NT2/D1 (cell line): ENCODE measurements around the gene TAF11.

ENCODE experiments used
- DNase-seq: peaks from one replicate; pipeline ENCODE4 v3.0.0-alpha.2; 2011; ENCODE audit warnings: low read depth, low spot score
- H3K27me3 ChIP-seq: 2 replicates; pipeline ENCODE4 v1.6.0; 2011; ENCODE audit warnings: mild to moderate bottlenecking; ENCODE audit not compliant: insufficient read length, insufficient read depth
- H3K36me3 ChIP-seq: 2 replicates; pipeline ENCODE4 v1.6.1; 2011; ENCODE audit warnings: mild to moderate bottlenecking, low read length, mixed read lengths; ENCODE audit not compliant: insufficient read depth, insufficient read length
- H3K4me1 ChIP-seq: 2 replicates; pipeline ENCODE4 v1.5.1; 2011; ENCODE audit not compliant: insufficient read depth, insufficient read length
- H3K4me3 ChIP-seq: 2 replicates; pipeline ENCODE4 v1.5.1; 2011; ENCODE audit warnings: low read depth; ENCODE audit not compliant: insufficient read length
- H3K9ac ChIP-seq: 2 replicates; pipeline ENCODE4 v1.6.0; 2011; ENCODE audit warnings: low read depth; ENCODE audit not compliant: insufficient read length
- H3K9me3 ChIP-seq: 2 replicates; pipeline ENCODE4 v1.5.1; 2011; ENCODE audit warnings: mild to moderate bottlenecking, low read length; ENCODE audit not compliant: insufficient read depth
- SUZ12 ChIP-seq: IDR thresholded peaks from 2 replicates; pipeline ENCODE4 v1.6.1; 2011; ENCODE audit not compliant: insufficient read length, insufficient read depth; ENCODE audit errors: extremely low read depth
- YY1 ChIP-seq: IDR thresholded peaks from 2 replicates; pipeline ENCODE4 v1.6.1; 2011; ENCODE audit not compliant: insufficient read length, insufficient read depth
- ZNF274 ChIP-seq: IDR thresholded peaks from 2 replicates; pipeline ENCODE4 v1.6.1; 2011; ENCODE audit warnings: mild to moderate bottlenecking, low read depth, low read length

The TAF11 gene

DNA sequence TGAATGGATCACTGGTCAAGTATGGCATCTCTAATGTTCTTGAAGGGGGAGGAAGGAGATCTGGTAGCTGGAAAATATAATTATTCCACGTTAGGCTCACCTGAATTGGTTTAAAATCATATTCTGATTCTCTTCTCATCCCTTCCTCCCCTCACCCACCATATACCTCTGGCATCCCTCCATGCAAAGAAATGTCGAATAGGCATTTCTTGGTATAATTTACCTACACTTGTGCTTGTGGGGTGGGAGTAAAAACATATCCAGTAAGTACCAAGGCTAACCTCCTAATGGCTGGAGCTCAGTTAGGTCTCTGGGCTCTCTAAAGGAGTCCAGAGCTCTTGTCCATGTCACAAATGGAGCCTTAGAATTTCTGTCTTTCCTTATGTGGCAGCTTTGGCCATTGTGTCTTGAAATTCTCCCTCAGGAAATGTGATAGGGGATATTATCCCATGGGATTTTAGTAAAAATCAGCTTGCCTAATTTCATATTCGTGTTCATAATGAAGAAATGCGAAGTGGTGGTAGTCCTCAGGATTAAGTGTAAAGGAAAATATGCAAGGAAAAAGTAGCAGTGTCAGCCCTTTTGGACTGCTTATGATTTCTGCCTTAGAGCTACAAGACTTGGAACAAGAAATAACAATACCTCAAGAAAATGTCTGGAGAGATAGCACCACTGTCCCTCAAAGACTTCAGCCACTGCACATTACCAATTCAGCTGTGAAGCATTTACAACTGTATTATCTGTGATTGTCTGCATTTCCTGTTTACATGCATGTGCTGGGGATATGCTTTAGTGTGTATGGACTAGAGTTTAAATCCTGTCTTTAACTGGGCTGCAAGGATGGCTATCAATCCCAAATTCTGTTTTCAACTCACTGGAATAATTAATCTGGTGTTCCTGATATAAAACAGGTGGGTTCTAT lies 12.3 kb downstream of the TAF11 start:
- no peak overlapping the region for H3K9ac ChIP-seq
- DNase-seq = no peak
- no peaks in the 10 kb centered on the region for H3K27me3 ChIP-seq
- TF ChIP-seq SUZ12 (no peak), YY1 (no peak), ZNF274 (no peak)
- no peak overlapping the region for H3K4me3 ChIP-seq
- no peaks in the 10 kb centered on the region for H3K4me1 ChIP-seq
- peaks cover 71% of the 10 kb centered on the region for H3K36me3 ChIP-seq
- no peaks in the 10 kb centered on the region for H3K9me3 ChIP-seq

DNA sequence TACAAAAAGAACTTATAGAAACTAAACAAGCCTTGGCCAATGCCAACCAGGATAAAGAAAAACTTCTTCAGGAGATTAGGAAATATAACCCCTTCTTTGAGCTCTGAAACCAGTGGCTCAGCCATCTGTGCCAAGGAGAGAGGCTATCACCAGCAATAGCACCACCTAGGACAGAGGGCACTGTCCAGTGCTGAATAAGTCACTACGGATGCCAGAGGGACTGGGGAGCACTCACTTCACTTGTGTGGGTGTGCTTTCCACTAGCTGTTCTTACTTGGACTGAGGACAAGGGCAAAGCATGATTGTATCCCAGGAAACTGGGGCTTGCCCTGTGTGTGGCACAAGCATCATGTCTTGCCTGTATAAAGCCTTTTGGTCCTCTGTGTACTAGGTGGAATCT lies 15.5 kb downstream of the TAF11 start:
- H3K36me3 ChIP-seq = peaks cover 52% of the 10 kb centered on the region
- no peaks in the 10 kb centered on the region for H3K27me3 ChIP-seq
- H3K9ac ChIP-seq = no peak overlapping the region
- DNase-seq = no peak
- H3K4me3 ChIP-seq = no peak overlapping the region
- TF ChIP-seq SUZ12 = no peak
- TF ChIP-seq YY1 = no peak
- no peak for TF ChIP-seq ZNF274
- no peaks in the 10 kb centered on the region for H3K9me3 ChIP-seq
- no peaks in the 10 kb centered on the region for H3K4me1 ChIP-seq

DNA sequence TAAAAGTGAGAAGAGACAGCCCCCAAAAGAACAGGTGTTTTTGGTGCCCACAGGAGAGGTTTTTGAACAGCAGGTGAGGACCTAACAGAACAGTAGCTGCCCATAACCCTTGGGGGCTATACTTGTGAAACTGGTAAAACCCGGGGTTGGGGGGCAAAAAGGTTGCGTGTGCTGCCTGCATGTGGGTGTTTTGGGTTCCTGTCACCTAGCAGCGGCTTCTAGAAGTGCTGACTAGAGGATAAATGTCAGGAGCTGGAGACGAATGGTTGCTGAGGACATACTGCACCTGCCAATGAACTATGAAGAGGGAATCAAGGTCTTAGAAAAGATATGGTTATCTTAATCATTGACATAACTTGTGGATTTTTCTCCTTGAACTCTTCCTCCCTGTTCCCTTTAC lies 16.0 kb downstream of the TAF11 start:
- H3K4me1 ChIP-seq = no peaks in the 10 kb centered on the region
- H3K9ac ChIP-seq = no peak overlapping the region
- DNase-seq = no peak
- no peaks in the 10 kb centered on the region for H3K9me3 ChIP-seq
- peaks cover 53% of the 10 kb centered on the region for H3K36me3 ChIP-seq
- TF ChIP-seq SUZ12 = no peak
- no peak for TF ChIP-seq YY1
- TF ChIP-seq ZNF274 = no peak
- H3K4me3 ChIP-seq = no peak overlapping the region
- no peaks in the 10 kb centered on the region for H3K27me3 ChIP-seq

DNA sequence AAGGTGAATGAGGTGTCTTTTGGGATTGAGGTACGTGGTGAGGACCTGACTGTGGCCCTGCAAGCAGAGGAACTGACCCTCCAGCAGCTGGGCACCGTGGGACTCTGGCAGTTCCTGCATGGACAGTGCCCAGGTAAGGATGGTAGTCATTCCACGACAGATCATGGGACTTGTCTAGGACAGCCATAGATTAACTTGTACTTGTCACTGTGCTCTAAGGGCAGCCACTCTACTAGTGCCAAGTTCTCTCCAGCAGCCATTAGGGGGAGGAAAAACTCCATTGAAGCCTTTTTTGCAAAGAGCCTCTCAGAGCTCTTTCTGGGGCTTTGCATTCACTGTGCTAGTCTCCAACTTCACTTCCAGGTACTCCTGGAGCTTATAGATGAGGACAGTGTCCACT lies 20.4 kb downstream of the TAF11 start:
- Histone ChIP-seq H3K9me3 (no peaks in the 10 kb centered on the region), H3K36me3 (peaks cover 34% of the 10 kb centered on the region), H3K4me1 (no peaks in the 10 kb centered on the region), H3K27me3 (no peaks in the 10 kb centered on the region), H3K9ac (no peak overlapping the region), H3K4me3 (no peak overlapping the region)
- no peak for DNase-seq
- TF ChIP-seq YY1 (no peak), ZNF274 (no peak), SUZ12 (no peak)

DNA sequence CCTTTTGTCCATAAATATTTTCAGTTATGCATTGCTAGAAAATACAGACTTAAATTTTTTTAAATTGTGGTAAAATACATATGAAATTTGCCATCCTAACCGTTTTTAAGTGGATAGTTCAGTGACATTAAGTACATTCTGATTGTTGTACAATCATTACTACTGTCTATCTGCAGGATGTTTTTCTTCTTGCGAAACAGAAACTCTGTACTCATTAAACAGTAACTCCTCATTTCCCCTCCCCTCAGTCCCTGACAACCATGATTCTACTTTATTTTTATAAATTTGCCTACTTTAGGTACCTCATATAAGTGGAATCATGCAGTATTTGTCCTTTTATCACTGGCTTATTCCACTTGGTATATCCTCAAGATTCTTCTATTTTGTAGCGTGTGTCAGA lies 21.3 kb downstream of the TAF11 start:
- H3K36me3 ChIP-seq = peaks cover 29% of the 10 kb centered on the region
- H3K9ac ChIP-seq = no peak overlapping the region
- DNase-seq = no peak
- no peaks in the 10 kb centered on the region for H3K27me3 ChIP-seq
- TF ChIP-seq SUZ12 (no peak), ZNF274 (no peak), YY1 (no peak)
- H3K4me3 ChIP-seq = no peak overlapping the region
- H3K4me1 ChIP-seq = no peaks in the 10 kb centered on the region
- no peaks in the 10 kb centered on the region for H3K9me3 ChIP-seq

DNA sequence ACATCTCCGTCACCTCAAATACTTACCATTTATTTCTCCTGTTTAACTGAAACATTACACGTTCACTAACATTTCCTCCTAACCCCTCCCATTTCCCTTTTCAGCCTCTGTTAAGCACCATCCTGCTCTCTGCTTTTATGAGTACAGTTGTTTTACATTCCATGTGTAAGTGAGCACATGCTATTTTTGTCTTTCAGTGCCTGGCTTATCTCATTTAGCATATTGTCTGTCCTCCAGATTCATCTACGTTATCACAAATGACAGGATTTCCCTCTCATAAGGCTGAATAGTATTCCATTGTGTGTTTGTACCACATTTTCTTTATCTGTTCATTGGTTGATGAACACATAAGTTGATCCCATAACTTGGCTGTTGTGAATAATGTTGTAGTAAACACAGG lies 22.7 kb downstream of the TAF11 start:
- DNase-seq = no peak
- Histone ChIP-seq H3K36me3 (peaks cover 18% of the 10 kb centered on the region), H3K27me3 (no peaks in the 10 kb centered on the region), H3K4me1 (no peaks in the 10 kb centered on the region), H3K9ac (no peak overlapping the region), H3K9me3 (no peaks in the 10 kb centered on the region), H3K4me3 (no peak overlapping the region)
- no peak for TF ChIP-seq ZNF274
- TF ChIP-seq YY1 = no peak
- TF ChIP-seq SUZ12 = no peak

DNA sequence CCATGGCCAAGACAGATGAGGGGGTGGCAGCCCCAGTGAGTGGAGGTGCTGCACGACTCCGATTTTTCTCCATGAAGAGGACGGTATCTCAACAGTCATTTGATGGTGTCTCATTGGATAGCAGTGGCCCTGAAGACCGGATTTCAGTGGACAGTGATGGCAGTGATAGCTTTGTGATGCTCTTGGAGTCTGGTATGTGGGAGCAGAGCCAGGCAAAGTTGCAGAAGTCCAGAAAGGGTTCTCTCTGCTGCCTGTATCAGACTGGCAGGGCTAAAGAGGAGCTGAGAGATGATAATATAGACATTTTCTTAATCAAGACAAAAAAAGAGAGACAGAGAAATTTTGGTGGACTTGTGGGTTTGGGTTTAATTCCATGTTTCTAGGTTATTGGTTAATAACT lies 23.8 kb downstream of the TAF11 start:
- H3K4me3 ChIP-seq = no peak overlapping the region
- peaks cover 23% of the 10 kb centered on the region for H3K36me3 ChIP-seq
- no peak for DNase-seq
- TF ChIP-seq YY1 (no peak), SUZ12 (no peak), ZNF274 (no peak)
- H3K9me3 ChIP-seq = no peaks in the 10 kb centered on the region
- H3K4me1 ChIP-seq = no peaks in the 10 kb centered on the region
- no peak overlapping the region for H3K9ac ChIP-seq
- no peaks in the 10 kb centered on the region for H3K27me3 ChIP-seq
